Omental fat pad (tissue), 4 donors: ENCODE results near the gene TLL1. TPM values are rescaled to one million over a fixed set of nuclear protein-coding genes. Genes with fewer than 3 reads are reported as not detected.

Experiments
- ATAC-seq: fragments of 150-250 bp; one replicate; pipeline ENCODE4 v1.9.1; 2016; ENCODE audit warnings: mild to moderate bottlenecking, moderate library complexity; ENCODE audit not compliant: low FRiP score
- DNase-seq: peaks from one replicate; pipeline ENCODE4 v3.0.0-alpha.2; 2019; ENCODE audit warnings: low spot score
- CTCF ChIP-seq, 3 donors: fragments of 450-650 bp; IDR thresholded peaks; one replicate each; pipeline ENCODE4 v1.5.1; 2016 to 2017; ENCODE audit warnings: antibody characterized with exemption in 3 of 3, mild to moderate bottlenecking in 3 of 3, moderate library complexity in 2 of 3
- total RNA-seq, 4 donors: library from RNA; depleted of rRNA; stranded (reverse); fragments of >200 nt; gene quantifications; one replicate each; pipeline ENCODE4 v1.1.0, GENCODE V29; 2016

TLL1 gene
- total RNA-seq, 4 donors from 2014 or later = 3.2 to 22.2 (median 11.9) TPM

GRCh38 chr4:166006217-166006616 lies 133.2 kb downstream of the TLL1 start:
- no peak for DNase-seq
- no peak for ATAC-seq
- no peak for TF ChIP-seq CTCF (IDR thresholded peaks at IDR 0.05)

- DNase-seq (no peak), ATAC-seq (no peak)
- no peak for TF ChIP-seq CTCF (IDR thresholded peaks at IDR 0.05)
Measured at GRCh38 chr4:166008510-166008909, 135.5 kb downstream of the TLL1 start.

- no peak for ATAC-seq
- TF ChIP-seq CTCF (IDR thresholded peaks at IDR 0.05) = no peak
- DNase-seq = no peak
Measured at GRCh38 chr4:166012129-166013030, 139.3 kb downstream of the TLL1 start.

- DNase-seq (no peak), ATAC-seq (no peak)
- TF ChIP-seq CTCF (IDR thresholded peaks at IDR 0.05) = no peak
Measured at GRCh38 chr4:166014411-166014810, 141.4 kb downstream of the TLL1 start.

- TF ChIP-seq CTCF (IDR thresholded peaks at IDR 0.05) = no peak
- ATAC-seq = no peak
- DNase-seq = no peak
Measured at GRCh38 chr4:166017804-166018203, 144.8 kb downstream of the TLL1 start.

- no peak for TF ChIP-seq CTCF (IDR thresholded peaks at IDR 0.05)
- DNase-seq (no peak), ATAC-seq (no peak)
Measured at GRCh38 chr4:166019441-166020220, 146.6 kb downstream of the TLL1 start.
